ENCODE data around the gene SINHCAF. TPM values are rescaled to one million over a fixed set of nuclear protein-coding genes. Genes with fewer than 3 reads are reported as not detected.
A peak's percentile ranks its signal among the peaks of the same experiment; 100 is the strongest.

SINHCAF gene
- total and polyA plus RNA-seq, 9 of the 15 experiments (the other 6 are each of a cell fraction or from before 2014, with no cell fraction given), result 73.2 to 185 (median 110) TPM

DNA sequence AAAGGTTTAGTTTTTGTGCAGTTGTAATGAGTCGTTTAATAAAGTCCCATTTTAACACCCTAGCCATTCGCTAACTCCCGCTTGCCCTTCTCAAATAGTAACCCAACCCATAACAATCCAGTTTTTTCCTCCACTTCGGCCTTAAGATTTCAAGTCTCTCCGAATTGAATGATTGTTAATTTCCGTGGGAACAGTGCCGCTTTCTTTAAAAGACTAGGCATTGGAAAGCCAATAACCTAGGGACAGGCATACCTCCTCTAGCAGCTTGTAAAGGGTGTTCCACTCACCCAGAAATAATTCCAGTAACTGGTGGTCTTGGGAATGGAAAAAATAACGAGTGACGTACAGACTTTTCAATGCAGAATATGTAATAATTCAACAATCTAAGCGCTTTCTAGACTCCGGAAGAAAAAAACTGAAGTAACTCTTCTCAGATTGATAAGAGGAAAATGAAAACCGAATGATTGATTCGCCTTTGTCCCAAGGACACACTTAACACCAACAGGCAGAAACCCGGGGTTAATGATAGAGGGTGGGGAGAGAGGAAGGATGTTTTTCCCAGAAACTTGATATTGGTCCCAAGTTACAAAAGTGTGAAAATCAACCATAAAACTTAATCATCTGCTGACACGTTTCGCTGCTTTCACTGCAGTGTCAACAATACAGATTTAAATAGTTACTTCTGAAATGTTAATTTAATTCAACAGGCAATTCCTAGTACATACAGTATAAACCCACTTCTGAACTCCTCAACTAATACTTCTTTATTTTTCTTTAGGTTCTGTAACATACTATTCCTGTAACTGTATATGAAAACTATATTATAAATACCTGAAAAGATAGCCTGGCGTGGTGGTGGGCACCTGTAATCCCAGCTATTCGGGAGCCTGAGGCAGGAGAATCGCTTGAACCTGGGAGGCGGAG lies 1.0 kb upstream of the SINHCAF start:
- peak overlapping the region; percentile 59 for H3K27ac ChIP-seq (ENCODE audit: extremely low read depth, low read depth, low read length)
- peaks cover 0 to 5% of the 10 kb centered on the region in 2 experiments; a peak in 2 of 5 replicates for H3K27me3 ChIP-seq (ENCODE audit: control insufficient read depth in 2 of 2, insufficient read depth in 2 of 2, low read length in 2 of 2)
- H3K4me3 ChIP-seq, result peak overlapping the region; percentile 31
- POLR2A ChIA-PET, result interaction anchor here (0.5 to 1.4 kb wide), 16 partner anchors 8 to 1147 kb away, joined by 3 to 8 read pairs (median 3); no protein-coding TSS in a partner anchor
- BruUV-seq (replicated peaks), result TSS peak; percentile 58
- peak overlapping the region; percentile 92 for H2AFZ ChIP-seq (ENCODE audit: low read depth, low read length)
- H4K20me1 ChIP-seq (replicated peaks; ENCODE audit: control insufficient read depth, insufficient read depth, low read length), result peaks cover 4% of the 10 kb centered on the region; the same call in 1 of the 2 replicates
- in situ Hi-C loops (cut with MboI), result no loop called here
- peaks cover 10 to 20% of the 10 kb centered on the region in 2 experiments; a peak in 3 of 5 replicates for H3K4me1 ChIP-seq (replicated peaks in 1 of 2; ENCODE audit: control insufficient read depth in 2 of 2, insufficient read depth in 2 of 2, low read length in 2 of 2)
- ATAC-seq, result no peak
- no peak for DNase-seq (ENCODE audit: extremely low read depth in 1 of 4, low spot score in 3 of 4)
- peaks cover 40% of the 10 kb centered on the region for H3K79me2 ChIP-seq (ENCODE audit: control insufficient read depth, insufficient read depth, low read length)
- peak overlapping the region; percentile 70 for H3K4me2 ChIP-seq (ENCODE audit: insufficient read depth, low read length)
- H3K9ac ChIP-seq (ENCODE audit: insufficient read depth in 1 of 2, low read depth in 2 of 2, low read length in 2 of 2), result peak overlapping the region in 1 of 2 experiments; percentile 72; a peak in 2 of 4 replicates
- WGBS (ENCODE audit: insufficient coverage, low coverage, missing lambda C conversion rate), result 31% methylated on average over 20 of the region's 20 CpGs
- peak; percentile 19 for FAIRE-seq
- no peaks in the 10 kb centered on the region for H3K9me3 ChIP-seq (replicated peaks; ENCODE audit: control insufficient read depth, insufficient read depth, low read depth, low read length)
- CTCF ChIA-PET (ENCODE audit: low intra/inter-chr PET ratio), result no interaction called here
- H3K9me1 ChIP-seq (ENCODE audit: control insufficient read depth, insufficient read depth, low read length), result no peaks in the 10 kb centered on the region
- no peaks in the 10 kb centered on the region; the same call in 2 of the 3 replicates for H3K36me3 ChIP-seq (ENCODE audit: control insufficient read depth, insufficient read depth, low read length)
- intact Hi-C loops (cut with micrococcal nuclease), result loop anchor here (10.0 kb wide), 1 partner anchor 308 kb away; no protein-coding TSS in a partner anchor
- TF ChIP-seq, protein P1, sequence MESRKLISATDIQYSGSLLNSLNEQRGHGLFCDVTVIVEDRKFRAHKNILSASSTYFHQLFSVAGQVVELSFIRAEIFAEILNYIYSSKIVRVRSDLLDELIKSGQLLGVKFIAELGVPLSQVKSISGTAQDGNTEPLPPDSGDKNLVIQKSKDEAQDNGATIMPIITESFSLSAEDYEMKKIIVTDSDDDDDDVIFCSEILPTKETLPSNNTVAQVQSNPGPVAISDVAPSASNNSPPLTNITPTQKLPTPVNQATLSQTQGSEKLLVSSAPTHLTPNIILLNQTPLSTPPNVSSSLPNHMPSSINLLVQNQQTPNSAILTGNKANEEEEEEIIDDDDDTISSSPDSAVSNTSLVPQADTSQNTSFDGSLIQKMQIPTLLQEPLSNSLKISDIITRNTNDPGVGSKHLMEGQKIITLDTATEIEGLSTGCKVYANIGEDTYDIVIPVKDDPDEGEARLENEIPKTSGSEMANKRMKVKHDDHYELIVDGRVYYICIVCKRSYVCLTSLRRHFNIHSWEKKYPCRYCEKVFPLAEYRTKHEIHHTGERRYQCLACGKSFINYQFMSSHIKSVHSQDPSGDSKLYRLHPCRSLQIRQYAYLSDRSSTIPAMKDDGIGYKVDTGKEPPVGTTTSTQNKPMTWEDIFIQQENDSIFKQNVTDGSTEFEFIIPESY (CRISPR knock-in tag; IDR thresholded peaks at IDR 0.05), result 0 out of 2 replicates have a peak, but pooled peaks have one; percentile 55
- 0 out of 2 replicates have a peak, but pooled peaks have one; percentile 8 for TF ChIP-seq SMARCE1 (IDR thresholded peaks at IDR 0.05)
- peak; percentile 15 for TF ChIP-seq MEIS2 (IDR thresholded peaks at IDR 0.05; ENCODE audit: partially characterized antibody)
- no peak for TF ChIP-seq PPARD (CRISPR knock-in tag; IDR thresholded peaks at IDR 0.05)
- 0 out of 2 replicates have a peak, but pooled peaks have one; percentile 55 for TF ChIP-seq CEBPB (tag; IDR thresholded peaks at IDR 0.05)
- TF ChIP-seq, protein P2, sequence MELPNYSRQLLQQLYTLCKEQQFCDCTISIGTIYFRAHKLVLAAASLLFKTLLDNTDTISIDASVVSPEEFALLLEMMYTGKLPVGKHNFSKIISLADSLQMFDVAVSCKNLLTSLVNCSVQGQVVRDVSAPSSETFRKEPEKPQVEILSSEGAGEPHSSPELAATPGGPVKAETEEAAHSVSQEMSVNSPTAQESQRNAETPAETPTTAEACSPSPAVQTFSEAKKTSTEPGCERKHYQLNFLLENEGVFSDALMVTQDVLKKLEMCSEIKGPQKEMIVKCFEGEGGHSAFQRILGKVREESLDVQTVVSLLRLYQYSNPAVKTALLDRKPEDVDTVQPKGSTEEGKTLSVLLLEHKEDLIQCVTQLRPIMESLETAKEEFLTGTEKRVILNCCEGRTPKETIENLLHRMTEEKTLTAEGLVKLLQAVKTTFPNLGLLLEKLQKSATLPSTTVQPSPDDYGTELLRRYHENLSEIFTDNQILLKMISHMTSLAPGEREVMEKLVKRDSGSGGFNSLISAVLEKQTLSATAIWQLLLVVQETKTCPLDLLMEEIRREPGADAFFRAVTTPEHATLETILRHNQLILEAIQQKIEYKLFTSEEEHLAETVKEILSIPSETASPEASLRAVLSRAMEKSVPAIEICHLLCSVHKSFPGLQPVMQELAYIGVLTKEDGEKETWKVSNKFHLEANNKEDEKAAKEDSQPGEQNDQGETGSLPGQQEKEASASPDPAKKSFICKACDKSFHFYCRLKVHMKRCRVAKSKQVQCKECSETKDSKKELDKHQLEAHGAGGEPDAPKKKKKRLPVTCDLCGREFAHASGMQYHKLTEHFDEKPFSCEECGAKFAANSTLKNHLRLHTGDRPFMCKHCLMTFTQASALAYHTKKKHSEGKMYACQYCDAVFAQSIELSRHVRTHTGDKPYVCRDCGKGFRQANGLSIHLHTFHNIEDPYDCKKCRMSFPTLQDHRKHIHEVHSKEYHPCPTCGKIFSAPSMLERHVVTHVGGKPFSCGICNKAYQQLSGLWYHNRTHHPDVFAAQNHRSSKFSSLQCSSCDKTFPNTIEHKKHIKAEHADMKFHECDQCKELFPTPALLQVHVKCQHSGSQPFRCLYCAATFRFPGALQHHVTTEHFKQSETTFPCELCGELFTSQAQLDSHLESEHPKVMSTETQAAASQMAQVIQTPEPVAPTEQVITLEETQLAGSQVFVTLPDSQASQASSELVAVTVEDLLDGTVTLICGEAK (IDR thresholded peaks at IDR 0.05), result peak; percentile 55; the same call in 1 of the 2 replicates
- TF ChIP-seq, protein P2 (CRISPR knock-in tag; IDR thresholded peaks at IDR 0.05), result no peak

Measured in K562 (cell line).